Hepatocyte (in vitro differentiated cells): ENCODE data around the gene EXOC4.

ENCODE experiments used
- CTCF ChIP-seq: fragments of 200-600 bp; sonication (generic); IDR thresholded peaks from 2 replicates; pipeline ENCODE4 v1.5.1; 2016; ENCODE audit warnings: antibody characterized with exemption, mild to moderate bottlenecking; ENCODE audit not compliant: poor library complexity
- EZH2 ChIP-seq: fragments of 200-600 bp; sonication (generic); IDR thresholded peaks from 2 replicates; pipeline ENCODE4 v1.6.1; 2016; ENCODE audit warnings: antibody characterized with exemption, mild to moderate bottlenecking, borderline replicate concordance
- EZH2phosphoT487 ChIP-seq: fragments of 200-600 bp; sonication (generic); IDR thresholded peaks from one replicate; pipeline ENCODE4 v1.6.1; 2018; ENCODE audit warnings: antibody characterized with exemption, mild to moderate bottlenecking, low read depth, moderate library complexity; ENCODE audit not compliant: unreplicated experiment, severe bottlenecking

DNA sequence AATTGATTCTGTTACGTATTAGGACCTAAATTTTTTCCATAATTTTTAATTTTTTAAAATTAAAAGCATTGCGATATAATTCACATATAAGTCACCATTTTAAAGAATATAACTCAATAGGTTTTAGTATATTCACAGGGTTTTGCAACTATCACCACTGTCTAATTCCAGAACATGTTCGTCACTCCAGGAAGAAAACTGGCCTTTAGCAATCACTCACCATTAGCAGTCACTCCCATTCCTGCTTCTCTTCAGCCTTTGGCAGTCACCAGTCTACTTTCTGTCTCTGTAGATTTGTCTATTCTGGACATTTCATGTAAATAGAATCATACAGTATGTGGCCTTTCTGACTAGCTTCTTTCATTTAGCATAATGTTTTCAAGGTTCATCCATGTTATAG lies 176.5 kb downstream of the EXOC4 start:
- TF ChIP-seq EZH2, result no peak
- TF ChIP-seq CTCF, result no peak
- TF ChIP-seq EZH2phosphoT487, result no peak
